ENCODE results near the gene HOXC4.

DNA sequence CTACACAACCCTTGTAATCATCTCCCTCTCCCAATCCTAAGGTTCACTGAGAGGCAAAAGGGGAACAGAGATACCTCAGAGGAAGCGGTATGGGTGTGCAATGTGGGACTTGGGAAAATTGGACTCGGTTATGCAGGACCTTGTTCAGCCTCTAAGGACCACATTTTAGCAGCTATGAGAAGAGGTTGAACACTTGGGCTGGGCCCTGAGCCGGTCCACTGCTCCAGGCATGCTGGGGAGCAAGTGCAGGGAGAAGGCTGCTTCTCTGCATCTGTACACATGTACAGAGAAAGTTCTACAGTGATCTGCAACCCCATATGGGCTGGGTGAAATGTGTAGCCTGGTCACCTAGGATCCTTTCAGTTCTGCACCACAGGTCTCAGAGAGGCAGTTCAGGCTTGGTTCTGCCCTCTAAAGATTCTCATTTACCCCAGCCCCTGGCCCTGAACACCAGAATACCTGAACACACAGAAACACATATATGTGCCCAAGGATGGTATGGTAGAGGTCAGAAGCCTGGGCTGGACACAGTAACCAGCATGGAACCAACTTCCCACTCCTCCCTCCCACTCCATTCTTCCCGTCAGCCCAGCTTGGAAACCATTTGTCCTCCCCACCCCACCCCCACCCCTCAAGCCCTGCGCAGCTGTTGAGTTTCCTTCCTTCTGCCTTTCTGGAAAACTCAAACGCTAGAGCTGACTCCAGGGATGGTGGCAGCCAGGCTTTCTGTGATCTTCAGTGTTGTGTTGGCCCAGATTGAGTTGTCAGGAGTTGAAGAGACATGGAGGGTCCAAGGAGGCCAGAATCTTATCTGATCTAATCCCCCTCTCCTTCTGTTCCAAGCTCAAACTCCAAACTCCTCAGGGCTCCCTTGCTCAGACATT is 10.4 kb upstream of the HOXC4 start:
- TF ChIP-seq, protein P1, sequence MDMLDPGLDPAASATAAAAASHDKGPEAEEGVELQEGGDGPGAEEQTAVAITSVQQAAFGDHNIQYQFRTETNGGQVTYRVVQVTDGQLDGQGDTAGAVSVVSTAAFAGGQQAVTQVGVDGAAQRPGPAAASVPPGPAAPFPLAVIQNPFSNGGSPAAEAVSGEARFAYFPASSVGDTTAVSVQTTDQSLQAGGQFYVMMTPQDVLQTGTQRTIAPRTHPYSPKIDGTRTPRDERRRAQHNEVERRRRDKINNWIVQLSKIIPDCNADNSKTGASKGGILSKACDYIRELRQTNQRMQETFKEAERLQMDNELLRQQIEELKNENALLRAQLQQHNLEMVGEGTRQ (IDR thresholded peaks at IDR 0.05; ENCODE audit: low read depth, low read length) = no peak
- TF ChIP-seq, protein P2, sequence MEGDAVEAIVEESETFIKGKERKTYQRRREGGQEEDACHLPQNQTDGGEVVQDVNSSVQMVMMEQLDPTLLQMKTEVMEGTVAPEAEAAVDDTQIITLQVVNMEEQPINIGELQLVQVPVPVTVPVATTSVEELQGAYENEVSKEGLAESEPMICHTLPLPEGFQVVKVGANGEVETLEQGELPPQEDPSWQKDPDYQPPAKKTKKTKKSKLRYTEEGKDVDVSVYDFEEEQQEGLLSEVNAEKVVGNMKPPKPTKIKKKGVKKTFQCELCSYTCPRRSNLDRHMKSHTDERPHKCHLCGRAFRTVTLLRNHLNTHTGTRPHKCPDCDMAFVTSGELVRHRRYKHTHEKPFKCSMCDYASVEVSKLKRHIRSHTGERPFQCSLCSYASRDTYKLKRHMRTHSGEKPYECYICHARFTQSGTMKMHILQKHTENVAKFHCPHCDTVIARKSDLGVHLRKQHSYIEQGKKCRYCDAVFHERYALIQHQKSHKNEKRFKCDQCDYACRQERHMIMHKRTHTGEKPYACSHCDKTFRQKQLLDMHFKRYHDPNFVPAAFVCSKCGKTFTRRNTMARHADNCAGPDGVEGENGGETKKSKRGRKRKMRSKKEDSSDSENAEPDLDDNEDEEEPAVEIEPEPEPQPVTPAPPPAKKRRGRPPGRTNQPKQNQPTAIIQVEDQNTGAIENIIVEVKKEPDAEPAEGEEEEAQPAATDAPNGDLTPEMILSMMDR (conservative IDR thresholded peaks at IDR 0.05; ENCODE audit: low read depth, low read length) = no peak
- TF ChIP-seq BHLHE40 (IDR thresholded peaks at IDR 0.05; ENCODE audit: low read depth, low read length) (no peak), SMC3 (IDR thresholded peaks at IDR 0.05; ENCODE audit: low read depth, low read length) (no peak), FOS (IDR thresholded peaks at IDR 0.05; ENCODE audit: low read depth, low read length) (no peak), POLR2A (IDR thresholded peaks at IDR 0.05; ENCODE audit: low read depth, low read length) (no peak), CEBPB (IDR thresholded peaks at IDR 0.05; ENCODE audit: low read depth, low read length) (no peak), RCOR1 (IDR thresholded peaks at IDR 0.05; ENCODE audit: insufficient replicate concordance, low read length) (no peak), MXI1 (IDR thresholded peaks at IDR 0.05; ENCODE audit: borderline replicate concordance, low read depth, low read length) (no peak)
